ENCODE results near the gene UGT1A1.
"Not testable (repeated sequence)": the region's sequence is repeated elsewhere in the genome, so short reads cannot be mapped to it uniquely, and the experiment has no call there.

Gene UGT1A1

GRCh38 chr2:233760043-233760442, at the start of gene UGT1A1:
TSS of gene UGT1A1 (plus strand) at chr2:233760270. CDS start at chr2:233760288, 18 bp downstream.
- H3K9me3 ChIP-seq (ENCODE audit: control insufficient read depth in 5 of 5, low read length in 5 of 5), result no peaks in the 10 kb centered on the region
- no peak within 1 kb of the TSS for H3K9ac ChIP-seq (ENCODE audit: low read length in 5 of 5)
- no peaks in the 10 kb centered on the region for H3K36me3 ChIP-seq (ENCODE audit: control insufficient read depth in 5 of 5, insufficient read depth in 5 of 5, low read length in 5 of 5)
- no peaks in the 10 kb centered on the region for H3K4me1 ChIP-seq (ENCODE audit: control insufficient read depth in 5 of 5, insufficient read depth in 5 of 5, low read length in 5 of 5)
- no peak within 1 kb of the TSS for H3K4me3 ChIP-seq (ENCODE audit: low read depth in 1 of 5, low read length in 5 of 5)
- H3K27me3 ChIP-seq (ENCODE audit: control insufficient read depth in 5 of 5, insufficient read depth in 4 of 5, low read length in 5 of 5), result peaks cover 0 to 4% (median 0%) of the 10 kb centered on the region in 5 donors
- no peak within 1 kb of the TSS for H3K27ac ChIP-seq (ENCODE audit: low read depth, low read length)

DNA sequence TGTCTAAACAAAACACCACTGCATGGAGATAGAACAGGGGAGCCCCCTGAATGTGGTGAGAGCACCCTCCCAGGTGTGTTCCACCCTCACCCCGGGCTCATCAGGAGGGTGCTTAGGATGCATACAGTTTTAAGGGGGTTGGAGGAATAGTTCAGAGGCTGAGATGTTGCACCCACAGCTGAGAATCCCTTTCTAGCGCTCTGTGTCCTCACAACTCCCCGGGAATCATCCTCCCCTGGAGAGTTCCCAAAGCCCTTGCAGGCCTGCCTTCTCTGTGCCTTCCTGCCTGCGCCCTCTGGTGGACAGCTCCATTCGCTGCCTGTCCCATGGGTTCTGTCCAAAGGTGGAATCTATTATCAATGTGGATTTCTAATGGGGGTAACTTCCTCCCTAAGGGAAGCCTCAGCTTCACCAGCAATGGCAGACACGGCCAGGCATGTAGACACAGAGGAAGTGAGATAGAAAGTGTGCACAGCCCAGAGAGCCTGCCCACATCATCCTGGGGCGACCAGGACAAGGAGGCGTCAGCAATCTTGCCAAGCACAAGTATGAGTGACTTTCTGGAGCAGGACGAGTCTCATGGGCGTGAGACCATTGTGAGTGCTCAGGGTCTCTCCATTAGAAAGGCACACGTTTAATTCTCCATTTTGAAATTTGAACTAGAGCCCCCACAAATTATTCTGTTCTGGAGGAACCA, 48.6 kb upstream of the UGT1A1 start:
- H3K9ac ChIP-seq (ENCODE audit: low read length in 5 of 5), result no peak overlapping the region
- no peaks in the 10 kb centered on the region for H3K36me3 ChIP-seq (ENCODE audit: control insufficient read depth in 5 of 5, insufficient read depth in 5 of 5, low read length in 5 of 5)
- H3K4me3 ChIP-seq (ENCODE audit: low read depth in 1 of 5, low read length in 5 of 5), result no peak overlapping the region
- H3K27ac ChIP-seq (ENCODE audit: low read depth, low read length), result no peak overlapping the region
- H3K27me3 ChIP-seq (ENCODE audit: control insufficient read depth in 5 of 5, insufficient read depth in 4 of 5, low read length in 5 of 5), result peaks cover 0 to 3% (median 0%) of the 10 kb centered on the region in 5 donors
- no peaks in the 10 kb centered on the region for H3K4me1 ChIP-seq (ENCODE audit: control insufficient read depth in 5 of 5, insufficient read depth in 5 of 5, low read length in 5 of 5)
- H3K9me3 ChIP-seq (ENCODE audit: control insufficient read depth in 5 of 5, low read length in 5 of 5), result no peaks in the 10 kb centered on the region

DNA sequence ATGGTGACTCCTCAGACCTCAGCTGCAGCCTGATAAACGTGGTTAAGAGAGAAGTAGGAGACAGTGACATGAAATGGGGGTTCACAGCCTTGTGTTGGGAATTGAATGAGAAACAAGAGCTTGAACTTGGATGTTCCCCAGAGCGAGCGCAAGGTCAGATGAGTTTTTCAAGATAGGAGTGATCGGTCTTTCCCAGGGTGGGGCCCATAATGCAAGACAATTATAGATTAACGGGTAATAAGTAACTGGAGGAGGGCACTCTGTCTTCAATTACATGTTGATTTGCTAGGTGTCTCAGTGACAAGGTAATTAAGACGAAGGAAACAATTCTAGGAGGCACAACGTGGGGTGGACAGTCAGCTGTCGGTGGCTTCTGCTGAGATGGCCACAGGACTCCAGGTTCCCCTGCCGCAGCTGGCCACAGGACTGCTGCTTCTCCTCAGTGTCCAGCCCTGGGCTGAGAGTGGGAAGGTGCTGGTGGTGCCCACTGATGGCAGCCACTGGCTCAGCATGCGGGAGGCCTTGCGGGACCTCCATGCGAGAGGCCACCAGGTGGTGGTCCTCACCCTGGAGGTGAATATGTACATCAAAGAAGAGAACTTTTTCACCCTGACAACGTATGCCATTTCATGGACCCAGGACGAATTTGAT, 47.3 kb upstream of the UGT1A1 start, which contains the start of gene UGT1A5:
TSS of gene UGT1A5 (plus strand) at position 297 of the 651 bp plus-strand sequence. CDS start at position 382, 85 bp downstream.
- no peak within 1 kb of the TSS for H3K27ac ChIP-seq (ENCODE audit: low read depth, low read length)
- H3K4me1 ChIP-seq (ENCODE audit: control insufficient read depth in 5 of 5, insufficient read depth in 5 of 5, low read length in 5 of 5), result no peaks in the 10 kb centered on the region
- no peaks in the 10 kb centered on the region for H3K9me3 ChIP-seq (ENCODE audit: control insufficient read depth in 5 of 5, low read length in 5 of 5)
- H3K36me3 ChIP-seq (ENCODE audit: control insufficient read depth in 5 of 5, insufficient read depth in 5 of 5, low read length in 5 of 5), result no peaks in the 10 kb centered on the region
- H3K9ac ChIP-seq (ENCODE audit: low read length in 5 of 5), result no peak within 1 kb of the TSS
- H3K4me3 ChIP-seq (ENCODE audit: low read depth in 1 of 5, low read length in 5 of 5), result no peak within 1 kb of the TSS
- peaks cover 0 to 4% (median 2%) of the 10 kb centered on the region in 5 donors for H3K27me3 ChIP-seq (ENCODE audit: control insufficient read depth in 5 of 5, insufficient read depth in 4 of 5, low read length in 5 of 5)

- no peaks in the 10 kb centered on the region for H3K36me3 ChIP-seq (ENCODE audit: control insufficient read depth in 5 of 5, insufficient read depth in 5 of 5, low read length in 5 of 5)
- peaks cover 0 to 4% (median 2%) of the 10 kb centered on the region in 5 donors for H3K27me3 ChIP-seq (ENCODE audit: control insufficient read depth in 5 of 5, insufficient read depth in 4 of 5, low read length in 5 of 5)
- H3K4me3 ChIP-seq (ENCODE audit: low read depth in 1 of 5, low read length in 5 of 5), result no peak overlapping the region
- H3K9ac ChIP-seq (ENCODE audit: low read length in 5 of 5), result no peak overlapping the region
- H3K9me3 ChIP-seq (ENCODE audit: control insufficient read depth in 5 of 5, low read length in 5 of 5), result no peaks in the 10 kb centered on the region
- H3K27ac ChIP-seq (ENCODE audit: low read depth, low read length), result no peak overlapping the region
- no peaks in the 10 kb centered on the region for H3K4me1 ChIP-seq (ENCODE audit: control insufficient read depth in 5 of 5, insufficient read depth in 5 of 5, low read length in 5 of 5)
Measured at GRCh38 chr2:233713262-233713615, 46.8 kb upstream of the UGT1A1 start.

DNA sequence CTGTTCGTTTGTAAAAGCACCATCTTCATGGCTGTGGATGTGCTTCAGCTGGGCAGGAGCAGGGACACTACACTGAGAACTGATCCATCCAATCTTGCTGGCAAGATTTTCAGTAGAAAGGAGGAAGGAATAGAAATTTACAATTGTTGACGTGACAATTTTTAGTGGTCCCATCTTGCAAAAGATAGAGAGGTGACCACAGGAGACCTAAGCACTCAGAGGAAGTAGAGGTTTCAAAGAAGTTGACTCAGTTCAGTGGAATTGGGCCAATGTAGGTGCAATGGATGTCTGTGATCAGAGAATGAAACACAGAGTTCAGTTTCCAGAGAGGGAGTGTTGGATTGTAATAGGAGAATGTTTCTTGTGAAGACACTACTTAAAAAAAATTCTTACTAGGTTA, 45.9 kb upstream of the UGT1A1 start:
- Histone ChIP-seq H3K4me1 (ENCODE audit: control insufficient read depth in 5 of 5, insufficient read depth in 5 of 5, low read length in 5 of 5) (no peaks in the 10 kb centered on the region), H3K27ac (ENCODE audit: low read depth, low read length) (no peak overlapping the region), H3K4me3 (ENCODE audit: low read depth in 1 of 5, low read length in 5 of 5) (no peak overlapping the region), H3K9me3 (ENCODE audit: control insufficient read depth in 5 of 5, low read length in 5 of 5) (no peaks in the 10 kb centered on the region), H3K36me3 (ENCODE audit: control insufficient read depth in 5 of 5, insufficient read depth in 5 of 5, low read length in 5 of 5) (no peaks in the 10 kb centered on the region), H3K27me3 (ENCODE audit: control insufficient read depth in 5 of 5, insufficient read depth in 4 of 5, low read length in 5 of 5) (peaks cover 0 to 4% (median 2%) of the 10 kb centered on the region in 5 donors), H3K9ac (ENCODE audit: low read length in 5 of 5) (no peak overlapping the region)

DNA sequence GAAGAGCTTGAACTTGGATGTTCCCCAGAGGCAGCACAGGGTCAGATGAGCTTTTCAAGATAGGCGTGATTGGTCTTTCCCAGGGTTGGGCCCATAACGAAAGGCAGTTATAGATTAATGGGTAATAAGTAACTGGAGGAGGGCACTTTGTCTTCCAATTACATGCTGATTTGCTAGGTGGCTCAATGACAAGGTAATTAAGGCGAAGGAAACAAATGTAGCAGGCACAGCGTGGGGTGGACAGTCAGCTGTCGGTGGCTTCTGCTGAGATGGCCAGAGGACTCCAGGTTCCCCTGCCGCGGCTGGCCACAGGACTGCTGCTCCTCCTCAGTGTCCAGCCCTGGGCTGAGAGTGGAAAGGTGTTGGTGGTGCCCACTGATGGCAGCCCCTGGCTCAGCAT, 41.5 kb upstream of the UGT1A1 start, which contains the start of gene UGT1A4:
TSS of gene UGT1A4 (plus strand) at position 185 of the 400 bp plus-strand sequence. CDS start at position 270, 85 bp downstream.
- no peak within 1 kb of the TSS for H3K4me3 ChIP-seq (ENCODE audit: low read depth in 1 of 5, low read length in 5 of 5)
- H3K9ac ChIP-seq (ENCODE audit: low read length in 5 of 5), result no peak within 1 kb of the TSS
- no peaks in the 10 kb centered on the region for H3K4me1 ChIP-seq (ENCODE audit: control insufficient read depth in 5 of 5, insufficient read depth in 5 of 5, low read length in 5 of 5)
- no peaks in the 10 kb centered on the region for H3K36me3 ChIP-seq (ENCODE audit: control insufficient read depth in 5 of 5, insufficient read depth in 5 of 5, low read length in 5 of 5)
- peaks cover 0 to 4% (median 0%) of the 10 kb centered on the region in 5 donors for H3K27me3 ChIP-seq (ENCODE audit: control insufficient read depth in 5 of 5, insufficient read depth in 4 of 5, low read length in 5 of 5)
- no peak within 1 kb of the TSS for H3K27ac ChIP-seq (ENCODE audit: low read depth, low read length)
- H3K9me3 ChIP-seq (ENCODE audit: control insufficient read depth in 5 of 5, low read length in 5 of 5), result no peaks in the 10 kb centered on the region

DNA sequence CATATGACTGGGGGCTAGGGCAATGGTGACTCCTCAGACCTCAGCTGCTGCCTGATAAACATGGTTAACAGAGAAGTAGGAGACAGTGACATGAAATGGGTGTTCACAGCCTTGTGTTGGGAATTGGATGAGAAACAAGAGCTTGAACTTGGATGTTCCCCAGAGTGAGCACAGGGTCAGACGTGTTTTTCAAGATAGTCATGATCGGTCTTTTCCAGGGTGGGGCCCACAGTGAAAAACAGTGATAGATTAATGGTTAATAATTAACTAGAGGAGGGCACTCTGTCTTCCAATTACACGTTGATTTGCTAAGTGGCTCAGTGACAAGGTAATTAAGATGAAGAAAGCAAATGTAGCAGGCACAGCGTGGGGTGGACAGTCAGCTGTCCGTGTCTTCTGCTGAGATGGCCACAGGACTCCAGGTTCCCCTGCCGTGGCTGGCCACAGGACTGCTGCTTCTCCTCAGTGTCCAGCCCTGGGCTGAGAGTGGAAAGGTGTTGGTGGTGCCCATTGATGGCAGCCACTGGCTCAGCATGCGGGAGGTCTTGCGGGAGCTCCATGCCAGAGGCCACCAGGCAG, 31.3 kb upstream of the UGT1A1 start, which contains the start of gene UGT1A3:
TSS of gene UGT1A3 (plus strand) at position 320 of the 579 bp plus-strand sequence. CDS start at position 405, 85 bp downstream.
- no peak within 1 kb of the TSS for H3K4me3 ChIP-seq (ENCODE audit: low read depth in 1 of 5, low read length in 5 of 5)
- no peaks in the 10 kb centered on the region for H3K4me1 ChIP-seq (ENCODE audit: control insufficient read depth in 5 of 5, insufficient read depth in 5 of 5, low read length in 5 of 5)
- no peaks in the 10 kb centered on the region for H3K9me3 ChIP-seq (ENCODE audit: control insufficient read depth in 5 of 5, low read length in 5 of 5)
- peaks cover 0 to 2% (median 0%) of the 10 kb centered on the region in 5 donors for H3K27me3 ChIP-seq (ENCODE audit: control insufficient read depth in 5 of 5, insufficient read depth in 4 of 5, low read length in 5 of 5)
- no peak within 1 kb of the TSS for H3K9ac ChIP-seq (ENCODE audit: low read length in 5 of 5)
- H3K27ac ChIP-seq (ENCODE audit: low read depth, low read length), result no peak within 1 kb of the TSS
- no peaks in the 10 kb centered on the region for H3K36me3 ChIP-seq (ENCODE audit: control insufficient read depth in 5 of 5, insufficient read depth in 5 of 5, low read length in 5 of 5)

- not testable (repeated sequence) for H3K36me3 ChIP-seq (ENCODE audit: control insufficient read depth in 5 of 5, insufficient read depth in 5 of 5, low read length in 5 of 5)
Measured at GRCh38 chr2:233736868-233737653, 23.0 kb upstream of the UGT1A1 start.

DNA sequence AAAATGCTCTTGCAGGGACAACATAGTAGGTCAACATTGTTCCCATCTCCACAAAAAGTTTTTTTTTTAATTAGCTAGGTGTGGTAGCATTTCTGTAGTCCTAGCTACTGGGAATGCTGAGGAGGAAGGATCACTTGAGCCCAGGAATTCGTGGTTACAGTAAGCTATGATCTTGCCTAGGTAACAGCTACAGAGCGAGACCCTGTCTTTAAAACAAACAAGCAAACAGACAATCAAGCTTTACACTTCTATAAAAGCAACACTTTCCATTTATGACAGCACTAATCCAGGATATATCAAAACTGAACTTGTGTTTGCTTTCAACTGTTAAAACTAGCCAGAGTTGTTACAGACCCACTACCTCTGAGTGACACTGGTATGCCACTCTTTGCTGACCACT, 19.2 kb upstream of the UGT1A1 start:
- Histone ChIP-seq H3K9me3 (ENCODE audit: control insufficient read depth in 5 of 5, low read length in 5 of 5) (peaks cover 0 to 2% (median 0%) of the 10 kb centered on the region in 5 donors), H3K4me1 (ENCODE audit: control insufficient read depth in 5 of 5, insufficient read depth in 5 of 5, low read length in 5 of 5) (no peaks in the 10 kb centered on the region), H3K36me3 (ENCODE audit: control insufficient read depth in 5 of 5, insufficient read depth in 5 of 5, low read length in 5 of 5) (no peaks in the 10 kb centered on the region), H3K27ac (ENCODE audit: low read depth, low read length) (no peak overlapping the region), H3K27me3 (ENCODE audit: control insufficient read depth in 5 of 5, insufficient read depth in 4 of 5, low read length in 5 of 5) (peaks cover 0 to 4% (median 0%) of the 10 kb centered on the region in 5 donors), H3K4me3 (ENCODE audit: low read depth in 1 of 5, low read length in 5 of 5) (no peak overlapping the region), H3K9ac (ENCODE audit: low read length in 5 of 5) (no peak overlapping the region)

More at GRCh38 chr2:233736868-233737653, 23.0 kb upstream of the UGT1A1 start:
- H3K9me3 ChIP-seq (ENCODE audit: control insufficient read depth in 5 of 5, low read length in 5 of 5); H3K4me1 ChIP-seq (ENCODE audit: control insufficient read depth in 5 of 5, insufficient read depth in 5 of 5, low read length in 5 of 5); H3K4me3 ChIP-seq (ENCODE audit: low read depth in 1 of 5, low read length in 5 of 5); H3K9ac ChIP-seq (ENCODE audit: low read length in 5 of 5); H3K27ac ChIP-seq (ENCODE audit: low read depth, low read length); H3K27me3 ChIP-seq (ENCODE audit: control insufficient read depth in 5 of 5, insufficient read depth in 4 of 5, low read length in 5 of 5): not testable (repeated sequence)
